ENCODE measurements around the gene AKT3.

DNA sequence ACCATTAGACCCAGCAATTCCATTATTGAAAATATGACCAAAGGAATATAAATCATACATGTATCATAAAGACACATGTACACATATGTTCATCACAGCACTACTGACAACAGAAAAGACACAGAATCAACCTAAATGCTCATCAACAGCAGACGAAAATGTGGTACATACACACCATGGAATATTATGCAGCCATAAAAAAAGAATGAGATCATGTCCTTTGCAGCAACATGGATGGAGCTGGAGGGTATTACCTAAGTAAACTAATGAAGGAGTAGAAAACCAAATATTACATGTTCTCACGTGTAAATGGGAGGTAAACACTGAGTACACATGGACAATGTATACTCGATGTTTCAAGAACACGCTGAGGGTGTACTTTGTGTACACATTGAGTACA lies 15.9 kb downstream of the AKT3 start:
- no peak for TF ChIP-seq POLR2A (IDR thresholded peaks at IDR 0.05)
- TF ChIP-seq, protein P1, sequence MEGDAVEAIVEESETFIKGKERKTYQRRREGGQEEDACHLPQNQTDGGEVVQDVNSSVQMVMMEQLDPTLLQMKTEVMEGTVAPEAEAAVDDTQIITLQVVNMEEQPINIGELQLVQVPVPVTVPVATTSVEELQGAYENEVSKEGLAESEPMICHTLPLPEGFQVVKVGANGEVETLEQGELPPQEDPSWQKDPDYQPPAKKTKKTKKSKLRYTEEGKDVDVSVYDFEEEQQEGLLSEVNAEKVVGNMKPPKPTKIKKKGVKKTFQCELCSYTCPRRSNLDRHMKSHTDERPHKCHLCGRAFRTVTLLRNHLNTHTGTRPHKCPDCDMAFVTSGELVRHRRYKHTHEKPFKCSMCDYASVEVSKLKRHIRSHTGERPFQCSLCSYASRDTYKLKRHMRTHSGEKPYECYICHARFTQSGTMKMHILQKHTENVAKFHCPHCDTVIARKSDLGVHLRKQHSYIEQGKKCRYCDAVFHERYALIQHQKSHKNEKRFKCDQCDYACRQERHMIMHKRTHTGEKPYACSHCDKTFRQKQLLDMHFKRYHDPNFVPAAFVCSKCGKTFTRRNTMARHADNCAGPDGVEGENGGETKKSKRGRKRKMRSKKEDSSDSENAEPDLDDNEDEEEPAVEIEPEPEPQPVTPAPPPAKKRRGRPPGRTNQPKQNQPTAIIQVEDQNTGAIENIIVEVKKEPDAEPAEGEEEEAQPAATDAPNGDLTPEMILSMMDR (IDR thresholded peaks at IDR 0.05): no peak

All from thyroid gland (tissue), 4 donors.